NB4 (cell line): Measurements from ENCODE around the gene DEFB131A.
"Not testable (repeated sequence)": the region's sequence is repeated elsewhere in the genome, so short reads cannot be mapped to it uniquely, and the experiment has no call there.

ENCODE experiments used
- DNase-seq: peaks from one replicate; pipeline ENCODE4 v3.0.0; 2010; ENCODE audit warnings: low read depth
- H3K4me3 ChIP-seq: one replicate; pipeline ENCODE4 v1.5.1; 2011; ENCODE audit warnings: mild to moderate bottlenecking, low read depth, low read length, moderate library complexity
- CTCF ChIP-seq: IDR thresholded peaks from one replicate; pipeline ENCODE4 v1.5.1; 2012; ENCODE audit warnings: low read depth, low read length

Gene DEFB131A

GRCh38 chr4:9488796-9489195, 44.6 kb downstream of the DEFB131A start:
- H3K4me3 ChIP-seq, DNase-seq: not testable (repeated sequence)

- not testable (repeated sequence) for H3K4me3 ChIP-seq, DNase-seq
Measured at GRCh38 chr4:9490496-9490895, 46.3 kb downstream of the DEFB131A start.

GRCh38 chr4:9490986-9491385, 46.8 kb downstream of the DEFB131A start:
- H3K4me3 ChIP-seq, DNase-seq: not testable (repeated sequence)

GRCh38 chr4:9493589-9493988, 49.4 kb downstream of the DEFB131A start:
- DNase-seq, H3K4me3 ChIP-seq: not testable (repeated sequence)

- DNase-seq, H3K4me3 ChIP-seq: not testable (repeated sequence)
Measured at GRCh38 chr4:9494256-9495035, 50.2 kb downstream of the DEFB131A start.

- not testable (repeated sequence) for H3K4me3 ChIP-seq
- peak; percentile 73 for DNase-seq
- TF ChIP-seq CTCF, result peak; percentile 49
Measured at GRCh38 chr4:9495443-9495842, 51.2 kb downstream of the DEFB131A start.

- H3K4me3 ChIP-seq, result not testable (repeated sequence)
Measured at GRCh38 chr4:9497575-9498467, 53.6 kb downstream of the DEFB131A start.

GRCh38 chr4:9498468-9499040, 54.3 kb downstream of the DEFB131A start:
- not testable (repeated sequence) for H3K4me3 ChIP-seq, DNase-seq

More at GRCh38 chr4:9497575-9498467, 53.6 kb downstream of the DEFB131A start:
- not testable (repeated sequence) for DNase-seq

GRCh38 chr4:9499974-9500487, 55.8 kb downstream of the DEFB131A start:
- DNase-seq, H3K4me3 ChIP-seq: not testable (repeated sequence)
